GM12878 (cell line): ENCODE data around the gene CNTN2. TPM values are rescaled to one million over a fixed set of nuclear protein-coding genes. Genes with fewer than 3 reads are reported as not detected.
A peak's percentile ranks its signal among the peaks of the same experiment; 100 is the strongest.

ENCODE experiments used
- ATAC-seq: fragments of 200-7000 bp; cut with Tn5 transposase; 3 replicates; pipeline ENCODE4 v1.9.1; 2020; ENCODE audit warnings: mild to moderate bottlenecking, moderate library complexity
- Bru-seq: library from RNA; stranded (reverse); fragments of 400-500 nt; gene quantifications from one replicate; lab custom pipeline; 2021; lab: Mats Ljungman, UMichigan
- BruChase-seq, 2 experiments: library from RNA; stranded (reverse); fragments of 400-500 nt; gene quantifications; one replicate each; lab custom pipeline; 2021; lab: Mats Ljungman, UMichigan
- BruUV-seq: library from RNA; stranded (reverse); fragments of 400-500 nt; replicated peaks from 2 replicates; lab custom pipeline; 2021; lab: Mats Ljungman, UMichigan
- CTCF ChIA-PET: fragments of 300-600 bp; sonication (Branson Sonifier 250); formaldehyde crosslinking; extraction: SDS; loops from one replicate; lab custom pipeline; 2021; ENCODE audit warnings: inconsistent platforms; lab: Yijun Ruan, JAX
- POLR2A ChIA-PET: fragments of 350-600 bp; formaldehyde crosslinking; extraction: SDS; loops from one replicate; lab custom pipeline; 2021; ENCODE audit warnings: inconsistent platforms; lab: Charles Lee
- RAD21 ChIA-PET: fragments of 300-600 bp; sonication (Branson Sonifier 250); formaldehyde crosslinking; loops from one replicate; lab custom pipeline; 2023; ENCODE audit warnings: antibody characterized with exemption; ENCODE audit not compliant: unreplicated experiment; lab: Charles Lee
- SMC1A ChIA-PET: fragments of 300-600 bp; sonication (Branson Sonifier 250); formaldehyde crosslinking; loops from one replicate; lab custom pipeline; 2023; ENCODE audit not compliant: unreplicated experiment, uncharacterized antibody; lab: Charles Lee
- DNase-seq: peaks from one replicate; pipeline ENCODE4 v3.0.0-alpha.2; 2011; ENCODE audit warnings: low read depth, low spot score
- FAIRE-seq: peaks from 3 replicates; lab custom pipeline; 2011; peaks lifted over from hg19 to GRCh38; lab: Jason Lieb, UNC
- H2AFZ ChIP-seq: 2 replicates; pipeline ENCODE4 v1.6.0; 2011; ENCODE audit warnings: low read depth, low read length, control low read depth; ENCODE audit not compliant: control insufficient read depth
- H3K27ac ChIP-seq: 2 replicates; pipeline ENCODE4 v1.5.1; 2011; ENCODE audit warnings: control low read depth; ENCODE audit not compliant: control insufficient read depth, insufficient read depth
- H3K27me3 ChIP-seq, 2 experiments: replicated peaks in 1 of 2; 2 replicates each; pipeline versions ENCODE4 v1.6.0 to v1.6.1; 2011; ENCODE audit warnings: low read length in 1 of 2; ENCODE audit not compliant: control insufficient read depth in 2 of 2, insufficient read depth in 2 of 2
- H3K36me3 ChIP-seq, 2 experiments: 2 replicates each; pipeline ENCODE4 v1.5.1; 2011; ENCODE audit warnings: low read length in 1 of 2; ENCODE audit not compliant: control insufficient read depth in 2 of 2, insufficient read depth in 2 of 2
- H3K4me1 ChIP-seq: 2 replicates; pipeline ENCODE4 v1.6.1; 2011; ENCODE audit warnings: mild to moderate bottlenecking, low read length, moderate library complexity, mixed read lengths; ENCODE audit not compliant: control insufficient read depth, insufficient read depth
- H3K4me2 ChIP-seq: 2 replicates; pipeline ENCODE4 v1.6.0; 2011; ENCODE audit warnings: control low read depth; ENCODE audit not compliant: control insufficient read depth, insufficient read depth
- H3K4me3 ChIP-seq: fragments of 200-600 bp; sonication (generic); 2 replicates; pipeline ENCODE4 v1.5.1; 2016
- H3K79me2 ChIP-seq: 2 replicates; pipeline ENCODE4 v1.6.0; 2011; ENCODE audit warnings: low read length; ENCODE audit not compliant: control insufficient read depth, insufficient read depth
- H3K9ac ChIP-seq: 2 replicates; pipeline ENCODE4 v1.8.0; 2011; ENCODE audit warnings: low read length, control low read depth, mixed read lengths; ENCODE audit not compliant: control insufficient read depth, insufficient read depth
- H3K9me3 ChIP-seq: replicated peaks from 3 replicates; pipeline ENCODE4 v1.5.1; 2011; ENCODE audit warnings: mild to moderate bottlenecking, low read length; ENCODE audit not compliant: control insufficient read depth, insufficient read depth
- H4K20me1 ChIP-seq: 2 replicates; pipeline ENCODE4 v1.6.0; 2011; ENCODE audit not compliant: control insufficient read depth, insufficient read depth
- DPF2 ChIP-seq: fragments of 450-650 bp; IDR thresholded peaks from 2 replicates; pipeline ENCODE4 v1.6.1; 2017; ENCODE audit warnings: mild to moderate bottlenecking
- HDAC6 ChIP-seq: fragments of 200-600 bp; sonication (generic); IDR thresholded peaks from one replicate; pipeline ENCODE4 v1.8.0; 2017; ENCODE audit warnings: antibody characterized with exemption; ENCODE audit not compliant: unreplicated experiment
- POLR2AphosphoS2 ChIP-seq: IDR thresholded peaks from 2 replicates; pipeline ENCODE4 v1.6.1; 2011; ENCODE audit warnings: low read depth, mild to moderate bottlenecking, low read length, improper control_type of control experiment, moderate library complexity
- SMAD5 ChIP-seq: IDR thresholded peaks from 2 replicates; pipeline ENCODE4 v1.6.1; 2016; ENCODE audit warnings: antibody characterized with exemption, low read depth
- STAT1 ChIP-seq: fragments of 450-650 bp; conservative IDR thresholded peaks from 2 replicates; pipeline ENCODE4 v1.6.1; 2014; ENCODE audit warnings: antibody characterized with exemption, mild to moderate bottlenecking
- WGBS: methylation state at CpG from one replicate; pipeline ENCODE4 v1.1.6; 2016; ENCODE audit warnings: low lambda C conversion rate; ENCODE audit not compliant: insufficient replicate concordance, insufficient coverage; ENCODE audit errors: missing lambda C conversion rate; 5-methylcytosine and 5-hydroxymethylcytosine counted together
- in situ Hi-C: fragments of 300-500 bp; cut with MboI; formaldehyde crosslinking; loops from 9 replicates; pipeline ENCODE4 v1.14.3; 2018; ENCODE audit warnings: mixed read lengths
- intact Hi-C: fragments of 100-400 bp; cut with micrococcal nuclease; formaldehyde crosslinking; loops from one replicate; pipeline ENCODE4 v1.14.2; 2022; ENCODE audit not compliant: unreplicated experiment
- long read RNA-seq, 2 experiments: library from polyadenylated mRNA; unstranded; transcript quantifications; one replicate each; pipeline ENCODE4 v2.0.0, GENCODE V29; 2019 to 2020
- polyA minus RNA-seq, 3 experiments: library from RNA; depleted of rRNA, polyadenylated mRNA; stranded (reverse); fragments of >200 nt; gene quantifications; 2 replicates each; pipeline ENCODE4 v1.2.3, GENCODE V29; 2011
- polyA plus RNA-seq, 11 experiments: library from polyadenylated mRNA; depleted of rRNA in 4 of 11; unstranded in 6 of 11; stranded (reverse) in 5 of 11; fragments of >200 nt; fragmentation: Nextera tagmentation in 4 of 11; fragmentation: Illumina TruSeq in 1 of 11; extraction: Ambion mirVana in 4 of 11; extraction: Trizol in 1 of 11; gene quantifications; 1 replicate in 1 of 11; 2 replicates in 10 of 11; pipeline versions ENCODE4 v1.2.1 to v1.2.3, GENCODE V29; 2011 to 2016; ENCODE audit warnings: inconsistent platforms in 2 of 11, missing spikeins in 2 of 11, low read depth in 1 of 11
- total RNA-seq, 4 experiments: library from RNA; depleted of rRNA in 3 of 4; stranded (reverse); fragments of >200 nt in 3 of 4; fragmentation: Illumina TruSeq in 1 of 4; extraction: Trizol in 1 of 4; gene quantifications; 2 replicates each; pipeline versions ENCODE4 v1.2.1 to v1.2.3, GENCODE V29; 2013 to 2021
- TF ChIP-seq, protein P1 (sequence below): IDR thresholded peaks from 2 replicates; pipeline ENCODE4 v1.6.1; 2012; ENCODE audit warnings: mild to moderate bottlenecking, low read depth, low read length
- TF ChIP-seq, protein P2 (sequence below): fragments of 450-650 bp; IDR thresholded peaks from 2 replicates; pipeline ENCODE4 v1.6.1; 2017; ENCODE audit warnings: mild to moderate bottlenecking, moderate library complexity

The CNTN2 gene, protein sequence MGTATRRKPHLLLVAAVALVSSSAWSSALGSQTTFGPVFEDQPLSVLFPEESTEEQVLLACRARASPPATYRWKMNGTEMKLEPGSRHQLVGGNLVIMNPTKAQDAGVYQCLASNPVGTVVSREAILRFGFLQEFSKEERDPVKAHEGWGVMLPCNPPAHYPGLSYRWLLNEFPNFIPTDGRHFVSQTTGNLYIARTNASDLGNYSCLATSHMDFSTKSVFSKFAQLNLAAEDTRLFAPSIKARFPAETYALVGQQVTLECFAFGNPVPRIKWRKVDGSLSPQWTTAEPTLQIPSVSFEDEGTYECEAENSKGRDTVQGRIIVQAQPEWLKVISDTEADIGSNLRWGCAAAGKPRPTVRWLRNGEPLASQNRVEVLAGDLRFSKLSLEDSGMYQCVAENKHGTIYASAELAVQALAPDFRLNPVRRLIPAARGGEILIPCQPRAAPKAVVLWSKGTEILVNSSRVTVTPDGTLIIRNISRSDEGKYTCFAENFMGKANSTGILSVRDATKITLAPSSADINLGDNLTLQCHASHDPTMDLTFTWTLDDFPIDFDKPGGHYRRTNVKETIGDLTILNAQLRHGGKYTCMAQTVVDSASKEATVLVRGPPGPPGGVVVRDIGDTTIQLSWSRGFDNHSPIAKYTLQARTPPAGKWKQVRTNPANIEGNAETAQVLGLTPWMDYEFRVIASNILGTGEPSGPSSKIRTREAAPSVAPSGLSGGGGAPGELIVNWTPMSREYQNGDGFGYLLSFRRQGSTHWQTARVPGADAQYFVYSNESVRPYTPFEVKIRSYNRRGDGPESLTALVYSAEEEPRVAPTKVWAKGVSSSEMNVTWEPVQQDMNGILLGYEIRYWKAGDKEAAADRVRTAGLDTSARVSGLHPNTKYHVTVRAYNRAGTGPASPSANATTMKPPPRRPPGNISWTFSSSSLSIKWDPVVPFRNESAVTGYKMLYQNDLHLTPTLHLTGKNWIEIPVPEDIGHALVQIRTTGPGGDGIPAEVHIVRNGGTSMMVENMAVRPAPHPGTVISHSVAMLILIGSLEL
- total RNA-seq (2013; cell fraction: nucleolus; rRNA removed): not detected in 2 replicates
- total RNA-seq (2014; rRNA removed) (not detected in 2 replicates), total RNA-seq (2014; rRNA removed; fragmentation: Illumina TruSeq; extraction: Trizol) (not detected in 2 replicates), total RNA-seq (2021) (not detected in 2 replicates), polyA plus RNA-seq (2011; rRNA removed) (0.03 TPM in 1 of 2 replicates, not detected in the other), polyA plus RNA-seq (2014; fragmentation: Illumina TruSeq; extraction: Trizol) (not detected in 2 replicates), polyA plus RNA-seq (2014; fragmentation: Nextera tagmentation; extraction: Ambion mirVana) (not detected), polyA plus RNA-seq (2014; rRNA removed) (not detected in 2 replicates), polyA plus RNA-seq (2016; fragmentation: Nextera tagmentation; extraction: Ambion mirVana) (not detected), polyA minus RNA-seq (2011; rRNA and poly(A)+ RNA removed) (0.21 TPM in 1 of 2 replicates, not detected in the other), Bru-seq, nascent RNA (percentile 3 among the genes with signal in this experiment), BruChase-seq, experiment 1, labeled RNA remaining after a 6-hour chase (not detected), BruChase-seq, experiment 2, labeled RNA remaining after a 2-hour chase (not detected)
- polyA plus RNA-seq (2011; ENCODE audit: low read depth): not detected
- polyA plus RNA-seq (2011; cell fraction: cytosol; rRNA removed): 0.01 TPM in 1 of 2 replicates, not detected in the other
- polyA plus RNA-seq (2011; cell fraction: nucleus; rRNA removed): 0.06 and 0.10 TPM in 2 replicates
- polyA plus RNA-seq (2012): 0.11 TPM in 1 of 2 replicates, not detected in the other
- polyA minus RNA-seq (2011; cell fraction: cytosol; rRNA and poly(A)+ RNA removed): not detected in 2 replicates
- 0.24 TPM in 1 of 2 replicates, not detected in the other for polyA minus RNA-seq (2011; cell fraction: nucleus; rRNA and poly(A)+ RNA removed)
- long read RNA-seq, experiment 1: 0 reads
- long read RNA-seq, experiment 2: 0 reads

DNA sequence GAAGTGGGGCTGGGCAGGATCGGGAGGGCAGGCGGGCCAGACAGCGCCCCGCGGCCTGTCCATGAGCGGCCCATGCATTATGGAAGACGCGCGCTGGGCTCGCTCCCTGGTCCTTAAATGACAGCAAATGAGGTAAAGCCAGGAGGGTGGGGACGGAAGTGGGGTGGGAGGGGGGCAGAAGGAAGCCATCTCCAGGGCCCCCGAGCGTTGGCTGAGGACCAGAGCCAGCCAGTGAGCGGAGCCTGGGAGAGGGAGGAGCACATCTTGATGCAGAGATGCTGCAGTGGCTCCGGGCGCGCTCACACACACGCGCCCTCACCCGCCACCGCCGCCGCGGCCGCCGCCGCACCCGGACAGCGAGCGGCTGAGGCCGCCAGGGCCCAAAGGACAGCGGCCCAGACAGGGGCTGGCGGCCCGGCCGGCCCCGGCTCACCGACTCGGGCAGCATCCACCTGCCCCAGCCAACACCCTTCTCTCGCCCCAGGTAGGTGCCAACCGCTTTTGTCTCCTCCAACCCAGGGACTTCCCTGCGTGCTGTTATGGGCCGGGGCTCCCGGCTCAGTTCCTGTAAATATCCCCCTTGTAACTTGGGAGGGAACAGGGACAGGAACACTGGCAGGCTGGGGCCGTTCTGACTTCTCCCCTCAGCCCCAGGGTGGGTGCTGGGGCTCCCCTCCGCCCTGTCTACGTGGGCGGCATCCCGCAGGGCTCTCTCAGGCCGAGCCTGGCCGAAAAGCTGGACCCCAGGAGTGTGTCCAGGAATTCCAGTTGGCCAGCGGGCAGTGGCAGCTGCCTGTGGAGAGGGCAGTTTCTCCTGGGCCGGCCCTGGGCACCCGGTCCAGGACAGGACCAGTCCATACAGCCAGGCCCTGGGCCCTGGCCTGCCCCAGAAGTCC lies at the start of gene CNTN2:
Gene CNTN2 (plus strand): TSS at position 302 of the 896 bp plus-strand sequence. CDS start 9,974 bp downstream, outside the sequence.
- no peaks in the 10 kb centered on the region for H3K36me3 ChIP-seq
- no peaks in the 10 kb centered on the region for H3K79me2 ChIP-seq
- ATAC-seq (no peak), FAIRE-seq (no peak), DNase-seq (no peak)
- WGBS: 30% methylated on average over 21 of the region's 53 CpGs
- H3K4me3 ChIP-seq: no peak within 1 kb of the TSS
- H3K9ac ChIP-seq: no peak within 1 kb of the TSS
- H3K4me2 ChIP-seq: no peak within 1 kb of the TSS
- ChIA-PET CTCF (interaction anchor here (2.6 kb wide), 1 partner anchor 18 kb away, joined by 12 read pairs; no protein-coding TSS in a partner anchor), SMC1A (no interaction called here), RAD21 (no interaction called here), POLR2A (interaction anchor here (0.5 kb wide), 1 partner anchor 51 kb away, joined by 3 read pairs; no protein-coding TSS in a partner anchor)
- H3K27ac ChIP-seq: no peak within 1 kb of the TSS
- peaks cover 0 to 15% of the 10 kb centered on the region in 2 experiments for H3K27me3 ChIP-seq
- no TSS peak for BruUV-seq
- no peaks in the 10 kb centered on the region for H4K20me1 ChIP-seq
- in situ Hi-C loops (no loop called here), intact Hi-C loops (no loop called here)
- H3K4me1 ChIP-seq: no peaks in the 10 kb centered on the region
- no peaks in the 10 kb centered on the region for H3K9me3 ChIP-seq
- H2AFZ ChIP-seq: no peak within 1 kb of the TSS
- TF ChIP-seq, protein P1, sequence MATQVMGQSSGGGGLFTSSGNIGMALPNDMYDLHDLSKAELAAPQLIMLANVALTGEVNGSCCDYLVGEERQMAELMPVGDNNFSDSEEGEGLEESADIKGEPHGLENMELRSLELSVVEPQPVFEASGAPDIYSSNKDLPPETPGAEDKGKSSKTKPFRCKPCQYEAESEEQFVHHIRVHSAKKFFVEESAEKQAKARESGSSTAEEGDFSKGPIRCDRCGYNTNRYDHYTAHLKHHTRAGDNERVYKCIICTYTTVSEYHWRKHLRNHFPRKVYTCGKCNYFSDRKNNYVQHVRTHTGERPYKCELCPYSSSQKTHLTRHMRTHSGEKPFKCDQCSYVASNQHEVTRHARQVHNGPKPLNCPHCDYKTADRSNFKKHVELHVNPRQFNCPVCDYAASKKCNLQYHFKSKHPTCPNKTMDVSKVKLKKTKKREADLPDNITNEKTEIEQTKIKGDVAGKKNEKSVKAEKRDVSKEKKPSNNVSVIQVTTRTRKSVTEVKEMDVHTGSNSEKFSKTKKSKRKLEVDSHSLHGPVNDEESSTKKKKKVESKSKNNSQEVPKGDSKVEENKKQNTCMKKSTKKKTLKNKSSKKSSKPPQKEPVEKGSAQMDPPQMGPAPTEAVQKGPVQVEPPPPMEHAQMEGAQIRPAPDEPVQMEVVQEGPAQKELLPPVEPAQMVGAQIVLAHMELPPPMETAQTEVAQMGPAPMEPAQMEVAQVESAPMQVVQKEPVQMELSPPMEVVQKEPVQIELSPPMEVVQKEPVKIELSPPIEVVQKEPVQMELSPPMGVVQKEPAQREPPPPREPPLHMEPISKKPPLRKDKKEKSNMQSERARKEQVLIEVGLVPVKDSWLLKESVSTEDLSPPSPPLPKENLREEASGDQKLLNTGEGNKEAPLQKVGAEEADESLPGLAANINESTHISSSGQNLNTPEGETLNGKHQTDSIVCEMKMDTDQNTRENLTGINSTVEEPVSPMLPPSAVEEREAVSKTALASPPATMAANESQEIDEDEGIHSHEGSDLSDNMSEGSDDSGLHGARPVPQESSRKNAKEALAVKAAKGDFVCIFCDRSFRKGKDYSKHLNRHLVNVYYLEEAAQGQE: no peak
- TF ChIP-seq DPF2 (no peak), STAT1 (no peak), SMAD5 (no peak), HDAC6 (no peak), POLR2AphosphoS2 (no peak)
- TF ChIP-seq, protein P2, sequence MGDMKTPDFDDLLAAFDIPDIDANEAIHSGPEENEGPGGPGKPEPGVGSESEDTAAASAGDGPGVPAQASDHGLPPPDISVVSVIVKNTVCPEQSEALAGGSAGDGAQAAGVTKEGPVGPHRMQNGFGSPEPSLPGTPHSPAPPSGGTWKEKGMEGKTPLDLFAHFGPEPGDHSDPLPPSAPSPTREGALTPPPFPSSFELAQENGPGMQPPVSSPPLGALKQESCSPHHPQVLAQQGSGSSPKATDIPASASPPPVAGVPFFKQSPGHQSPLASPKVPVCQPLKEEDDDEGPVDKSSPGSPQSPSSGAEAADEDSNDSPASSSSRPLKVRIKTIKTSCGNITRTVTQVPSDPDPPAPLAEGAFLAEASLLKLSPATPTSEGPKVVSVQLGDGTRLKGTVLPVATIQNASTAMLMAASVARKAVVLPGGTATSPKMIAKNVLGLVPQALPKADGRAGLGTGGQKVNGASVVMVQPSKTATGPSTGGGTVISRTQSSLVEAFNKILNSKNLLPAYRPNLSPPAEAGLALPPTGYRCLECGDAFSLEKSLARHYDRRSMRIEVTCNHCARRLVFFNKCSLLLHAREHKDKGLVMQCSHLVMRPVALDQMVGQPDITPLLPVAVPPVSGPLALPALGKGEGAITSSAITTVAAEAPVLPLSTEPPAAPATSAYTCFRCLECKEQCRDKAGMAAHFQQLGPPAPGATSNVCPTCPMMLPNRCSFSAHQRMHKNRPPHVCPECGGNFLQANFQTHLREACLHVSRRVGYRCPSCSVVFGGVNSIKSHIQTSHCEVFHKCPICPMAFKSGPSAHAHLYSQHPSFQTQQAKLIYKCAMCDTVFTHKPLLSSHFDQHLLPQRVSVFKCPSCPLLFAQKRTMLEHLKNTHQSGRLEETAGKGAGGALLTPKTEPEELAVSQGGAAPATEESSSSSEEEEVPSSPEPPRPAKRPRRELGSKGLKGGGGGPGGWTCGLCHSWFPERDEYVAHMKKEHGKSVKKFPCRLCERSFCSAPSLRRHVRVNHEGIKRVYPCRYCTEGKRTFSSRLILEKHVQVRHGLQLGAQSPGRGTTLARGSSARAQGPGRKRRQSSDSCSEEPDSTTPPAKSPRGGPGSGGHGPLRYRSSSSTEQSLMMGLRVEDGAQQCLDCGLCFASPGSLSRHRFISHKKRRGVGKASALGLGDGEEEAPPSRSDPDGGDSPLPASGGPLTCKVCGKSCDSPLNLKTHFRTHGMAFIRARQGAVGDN: no peak
